Measurements from ENCODE around the gene FIBCD1.

The FIBCD1 gene

DNA sequence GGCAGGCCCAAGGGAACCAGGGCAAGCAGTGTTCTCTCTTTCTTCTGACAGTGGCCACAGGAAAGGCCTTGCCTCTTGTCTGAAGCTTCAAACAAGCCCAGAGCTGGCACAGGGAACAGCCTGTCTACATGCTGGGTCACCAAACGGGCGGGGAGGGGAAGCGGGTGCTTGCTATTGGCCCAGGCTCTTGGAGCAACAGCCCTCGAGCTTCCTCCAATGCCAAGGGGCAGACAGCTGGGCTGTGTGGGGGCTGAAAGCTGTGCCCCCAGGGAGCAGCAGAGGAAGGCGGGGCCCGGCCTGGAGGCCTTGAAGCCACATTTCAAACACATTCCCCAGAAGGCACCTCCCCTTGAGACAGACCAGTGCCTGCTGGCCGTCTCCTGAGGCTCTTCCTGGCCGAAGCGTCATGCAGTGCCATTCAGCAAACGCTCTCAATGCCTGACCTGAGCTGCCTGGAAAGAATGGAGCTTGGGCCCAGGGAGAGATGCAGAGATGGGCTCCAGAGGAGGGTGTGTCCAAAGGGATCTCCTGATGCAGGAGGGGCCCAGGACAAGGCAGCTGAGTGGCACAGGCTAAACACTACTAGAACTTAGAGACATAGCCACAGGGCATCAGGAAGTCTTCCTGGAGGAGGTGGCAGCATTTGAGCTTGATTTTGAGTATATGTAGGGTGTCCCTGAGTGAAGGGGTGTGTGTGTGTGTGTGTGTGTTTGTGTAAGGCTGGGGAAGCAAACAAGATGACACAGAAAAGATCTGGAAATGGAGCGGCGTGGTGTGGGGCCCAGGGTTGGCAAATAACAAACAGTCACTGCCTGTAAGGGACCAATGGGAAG lies 2.5 kb downstream of the FIBCD1 start:
- no peak for DNase-seq (ENCODE audit: low read depth)

DNA sequence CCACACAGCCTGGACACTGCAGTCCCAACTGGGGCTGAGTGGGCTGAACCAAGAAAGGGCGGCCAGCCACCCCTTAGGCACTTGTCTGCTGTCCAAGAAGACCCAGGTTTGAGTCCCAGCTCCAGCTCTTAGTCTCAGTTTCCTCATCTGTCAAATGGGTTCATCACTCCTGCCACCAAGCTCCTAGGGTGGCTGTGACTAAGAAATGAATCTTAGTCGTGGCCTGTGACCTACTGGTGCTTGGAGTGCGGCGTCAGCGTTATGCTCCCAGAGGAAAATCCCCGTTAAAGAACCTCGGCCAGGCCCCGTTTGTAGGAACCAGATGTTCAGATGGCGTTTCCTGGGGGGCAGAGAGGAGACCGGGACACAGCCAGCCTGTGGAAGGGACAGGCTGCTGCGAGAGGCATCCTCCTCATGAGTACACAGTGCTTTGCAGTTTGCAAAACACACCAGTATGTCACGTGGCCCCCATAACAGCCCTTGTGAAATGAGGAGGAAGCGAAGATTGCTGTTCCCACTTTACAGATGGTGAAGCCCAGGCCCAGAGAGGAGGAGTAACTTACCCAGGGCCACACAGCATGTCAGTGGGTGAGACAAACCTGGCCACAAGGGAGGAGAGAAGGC lies 3.3 kb downstream of the FIBCD1 start:
- DNase-seq (ENCODE audit: low read depth), result no peak

DNA sequence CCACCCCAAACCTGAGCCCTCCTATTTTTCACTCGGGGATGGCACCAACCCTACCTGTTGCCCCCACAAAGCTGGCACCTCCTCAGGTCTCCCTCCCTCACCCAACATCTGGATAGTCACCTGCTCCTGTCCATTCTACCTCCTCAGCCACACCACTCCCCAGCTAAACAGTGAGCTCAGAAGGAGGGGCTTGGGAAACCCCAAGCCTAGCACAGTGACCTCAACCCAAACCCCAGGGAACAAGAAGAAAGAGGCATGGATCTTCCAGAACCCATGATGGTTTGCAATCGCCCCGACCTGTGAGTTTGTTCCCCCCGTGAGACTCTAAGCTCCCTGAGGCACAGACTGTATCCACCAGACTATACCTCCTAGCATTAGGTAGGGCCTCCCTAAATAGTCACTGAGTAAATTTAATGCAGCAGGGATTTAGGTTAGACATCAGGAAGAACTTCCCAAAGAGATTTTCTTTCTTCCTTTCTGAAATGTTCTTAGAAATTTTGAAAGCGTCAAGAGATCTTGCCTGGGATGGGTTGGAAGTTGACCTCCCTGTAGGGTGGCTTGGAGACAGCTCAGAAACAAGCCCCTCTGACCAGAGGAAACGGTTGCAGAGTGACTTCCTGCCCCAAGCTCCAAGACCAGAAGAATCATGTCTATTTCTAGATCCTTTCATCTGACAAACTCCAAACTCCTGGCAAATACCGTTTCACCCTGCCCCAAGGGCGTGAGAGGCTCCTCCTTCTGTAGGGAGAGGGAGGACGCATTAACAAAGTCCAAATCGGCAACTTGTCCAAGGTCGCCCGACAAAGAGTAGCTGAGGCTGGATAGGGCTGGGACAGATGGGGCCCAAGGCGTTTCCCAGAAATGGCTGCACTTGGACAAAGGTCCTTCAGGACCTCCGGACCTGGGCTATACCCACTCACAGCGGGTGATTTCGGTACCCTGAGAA lies 4.1 kb downstream of the FIBCD1 start:
- DNase-seq (ENCODE audit: low read depth), result no peak

DNA sequence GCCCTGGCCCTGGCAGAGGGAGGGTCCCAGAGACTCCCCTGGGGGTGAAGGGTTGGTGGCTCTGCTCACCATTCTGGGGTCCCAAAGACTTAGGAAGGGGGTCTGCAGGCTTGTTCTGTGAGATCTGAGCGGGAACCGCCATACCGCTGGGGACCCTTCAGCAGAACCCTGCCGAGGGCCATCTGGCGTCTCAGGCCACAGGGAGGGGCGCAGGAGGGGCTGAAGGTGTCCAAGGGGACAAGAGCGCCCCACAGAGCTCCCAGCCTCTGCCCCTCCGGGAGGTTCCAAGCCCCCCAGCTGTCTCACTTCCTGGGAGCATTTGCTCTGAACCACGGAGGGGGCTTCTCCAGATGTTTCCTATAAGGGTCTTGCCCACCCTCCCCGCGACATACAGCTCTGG lies 4.8 kb downstream of the FIBCD1 start:
- DNase-seq (ENCODE audit: low read depth), result no peak

DNA sequence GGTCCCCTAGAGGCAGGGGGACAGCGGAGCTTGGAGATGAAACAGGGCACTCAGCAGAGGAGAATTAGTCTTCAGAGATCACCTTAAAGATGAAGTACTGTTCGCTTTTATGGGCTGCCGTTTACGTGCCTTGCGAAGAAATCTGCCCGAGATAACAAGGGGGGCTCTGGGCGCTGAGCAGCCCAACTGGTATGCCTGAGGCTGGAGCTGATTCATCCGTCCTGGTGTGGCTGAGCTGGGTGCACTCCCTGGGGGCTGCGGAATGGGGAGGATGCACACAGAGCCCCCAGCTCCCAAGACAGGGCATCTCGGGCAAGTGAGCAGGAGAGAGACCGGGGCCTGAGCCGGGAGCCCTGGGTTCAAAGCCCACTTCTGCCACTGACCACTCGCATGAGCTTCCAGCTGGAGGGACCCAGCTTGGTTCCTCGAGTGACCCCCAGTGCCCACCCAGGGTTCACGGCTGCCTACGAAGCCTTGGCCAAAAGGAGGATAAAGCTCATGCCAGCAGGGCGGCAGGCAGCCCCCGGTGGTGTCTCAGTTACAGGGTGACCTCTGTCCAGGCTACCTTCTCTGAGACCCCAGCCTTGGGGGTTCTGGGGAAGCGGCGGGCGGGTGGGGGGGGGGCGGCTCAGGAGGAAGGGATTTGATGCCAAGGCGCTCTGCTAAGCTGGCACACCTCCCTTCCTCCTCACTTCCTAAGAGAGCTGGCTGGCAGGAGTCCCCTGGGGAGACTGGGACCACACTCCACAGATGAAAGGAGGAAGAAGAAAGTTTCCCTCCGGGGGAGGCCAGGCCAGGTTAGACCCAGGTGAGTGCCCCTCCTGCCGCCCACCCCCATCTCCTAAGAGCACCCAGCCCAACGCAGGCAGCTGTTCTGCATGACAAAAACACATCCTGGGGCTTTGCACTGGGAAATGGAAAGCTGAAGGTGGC lies 5.7 kb downstream of the FIBCD1 start:
- no peak for DNase-seq (ENCODE audit: low read depth)

DNA sequence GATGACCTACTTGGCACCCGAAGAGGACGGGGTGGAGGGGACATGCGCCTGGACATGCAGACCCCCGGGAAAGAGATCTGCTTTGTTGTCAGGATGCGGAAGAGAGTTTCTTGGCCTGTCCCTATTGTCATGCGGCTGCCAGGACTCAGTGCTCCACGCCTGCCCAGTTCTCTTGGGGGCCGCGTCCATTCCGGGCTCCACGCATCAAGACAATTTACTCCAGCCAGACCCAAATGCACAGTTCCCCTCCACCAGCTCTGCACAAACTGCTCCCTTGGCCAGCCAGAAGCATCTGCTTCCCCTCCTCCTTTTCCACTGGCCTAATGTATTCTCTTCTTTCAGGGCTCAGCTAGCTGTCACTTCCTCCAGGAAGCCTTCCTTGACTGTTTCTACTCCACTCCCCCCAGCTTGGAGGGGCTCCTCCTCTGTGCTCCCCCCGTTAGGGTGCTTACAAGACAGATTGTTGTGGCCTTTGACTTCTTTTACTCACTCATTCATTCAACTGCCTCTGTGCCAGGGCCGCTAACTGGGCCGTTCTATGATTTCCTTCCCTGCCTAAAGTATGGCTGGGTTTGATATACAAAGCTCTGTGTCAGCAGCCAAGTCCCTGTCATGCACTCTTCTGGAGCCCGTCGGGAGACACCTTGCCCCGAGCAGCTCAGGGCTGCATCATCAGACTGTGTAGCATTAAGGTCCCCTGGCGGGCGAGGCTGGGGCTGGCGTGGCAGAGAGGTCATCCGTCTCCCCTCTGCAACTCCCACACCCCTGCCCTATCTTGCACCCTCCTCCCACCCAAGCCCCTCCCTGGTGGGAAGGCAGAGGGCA lies 6.6 kb downstream of the FIBCD1 start:
- DNase-seq (ENCODE audit: low read depth), result no peak

DNA sequence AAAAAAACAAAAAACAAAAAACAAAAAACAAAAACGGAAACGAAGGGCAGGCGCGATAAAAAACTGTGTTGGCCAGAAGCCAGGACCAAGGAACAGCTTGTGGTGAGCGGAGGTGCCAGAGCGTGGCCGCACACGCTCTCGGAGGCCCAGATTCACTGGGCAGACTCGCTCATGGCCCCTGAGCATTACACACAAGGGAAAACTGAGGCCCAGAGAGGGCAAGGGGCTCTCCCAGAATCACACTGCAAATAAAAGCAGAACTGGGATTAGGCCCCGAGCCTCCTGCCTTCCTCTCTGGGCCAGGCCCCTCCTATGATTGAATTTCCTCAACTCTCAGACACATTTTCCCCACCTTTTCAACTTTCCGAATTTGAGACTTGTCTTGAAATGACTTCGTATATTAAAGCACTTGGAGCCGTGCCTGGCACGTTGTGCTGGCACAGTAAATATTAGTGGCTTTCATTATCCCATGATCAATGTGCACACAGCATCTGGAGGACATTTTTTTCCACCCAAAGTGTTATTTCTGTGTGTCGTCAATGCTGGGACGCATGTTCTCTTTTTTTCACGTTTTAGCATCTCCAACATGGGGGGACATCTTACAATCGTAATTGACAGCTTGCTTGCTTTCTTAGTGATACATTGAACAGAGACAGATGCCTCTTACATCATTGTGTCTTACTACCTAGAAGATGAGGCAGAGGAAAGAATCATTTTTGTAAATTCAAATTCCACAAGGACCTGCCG lies 7.4 kb downstream of the FIBCD1 start:
- DNase-seq (ENCODE audit: low read depth), result no peak

DNA sequence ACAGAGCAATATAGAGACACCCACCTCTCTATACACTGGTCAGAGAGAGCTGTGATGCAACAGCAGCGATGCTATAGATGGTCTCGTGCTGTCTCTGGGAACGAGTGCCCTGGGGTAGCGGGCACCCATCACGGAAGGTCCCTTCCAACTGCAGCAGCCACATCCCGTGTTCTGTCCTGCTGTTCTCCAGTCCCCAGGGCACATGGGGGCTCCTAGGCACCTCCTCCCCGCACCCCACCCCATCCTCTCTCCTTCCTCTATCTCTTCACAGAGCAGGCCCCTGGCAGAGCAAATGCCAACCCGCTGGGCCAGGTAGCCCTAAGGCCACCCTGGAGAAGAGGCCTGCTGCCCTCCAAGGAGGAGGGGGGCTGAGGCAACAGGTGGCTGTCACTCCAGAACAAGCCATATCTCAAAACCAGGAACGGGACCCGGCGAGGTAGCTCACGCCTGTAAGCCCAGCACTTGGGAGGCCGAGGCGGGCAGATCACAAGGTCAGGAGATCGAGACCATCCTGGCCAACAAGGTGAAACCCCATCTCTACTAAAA lies 8.2 kb downstream of the FIBCD1 start:
- no peak for DNase-seq (ENCODE audit: low read depth)

DNA sequence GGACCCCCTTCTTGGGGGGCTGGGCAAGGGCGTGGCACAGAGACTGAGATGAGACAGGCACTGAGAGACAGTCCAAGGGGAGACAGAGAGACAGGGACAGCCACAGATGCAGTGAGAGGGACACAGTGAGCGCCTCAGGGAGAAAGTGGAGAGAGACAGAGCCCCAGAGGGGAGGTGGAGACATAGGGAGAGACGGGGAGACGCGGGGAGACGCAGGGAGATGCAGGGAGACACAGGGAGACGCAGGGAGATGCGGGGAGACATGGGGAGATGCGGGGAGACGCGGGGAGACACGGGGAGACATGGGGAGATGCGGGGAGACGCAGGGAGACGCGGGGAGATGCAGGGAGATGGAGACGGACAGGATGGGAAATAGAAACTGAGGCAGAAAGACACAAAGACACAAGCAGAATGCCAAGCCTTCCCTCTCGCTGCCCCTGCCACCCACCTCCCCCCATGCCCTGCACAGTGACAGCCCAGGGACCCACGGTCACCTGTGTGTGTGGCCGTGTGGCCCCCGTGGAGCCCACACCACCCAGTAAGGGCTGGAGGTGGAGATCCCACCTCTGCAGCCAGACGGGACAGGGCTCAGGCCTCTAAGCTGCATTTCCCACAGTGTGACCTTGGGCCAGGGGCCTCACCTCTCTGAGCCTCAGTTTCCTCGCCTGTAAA lies 8.8 kb downstream of the FIBCD1 start:
- DNase-seq (ENCODE audit: low read depth), result no peak

DNA sequence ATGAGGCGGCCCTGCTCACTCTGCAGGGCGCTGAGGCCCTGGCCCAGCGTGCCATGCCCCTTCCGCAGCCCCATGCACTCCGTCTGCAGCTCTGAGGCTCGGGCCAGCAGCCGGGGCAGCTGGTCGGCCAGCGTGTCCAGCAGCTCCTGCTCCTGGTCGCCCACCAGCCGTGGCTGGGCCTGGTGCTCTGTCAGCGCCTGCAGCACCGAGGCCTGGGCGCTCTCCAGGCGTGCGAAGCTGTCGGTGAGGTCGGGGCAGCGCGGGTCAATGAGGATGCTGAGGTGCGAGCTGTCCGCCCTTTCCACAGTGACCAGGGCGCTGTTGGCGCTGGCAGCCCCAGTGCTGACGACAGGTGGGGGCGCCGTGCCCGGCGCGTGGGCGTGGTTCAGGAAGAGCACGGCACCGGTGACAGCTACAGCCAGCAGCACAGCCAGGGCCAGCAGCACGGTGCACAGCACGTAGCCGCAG lies 9.4 kb downstream of the FIBCD1 start:
- no peak for DNase-seq (ENCODE audit: low read depth)

DNA sequence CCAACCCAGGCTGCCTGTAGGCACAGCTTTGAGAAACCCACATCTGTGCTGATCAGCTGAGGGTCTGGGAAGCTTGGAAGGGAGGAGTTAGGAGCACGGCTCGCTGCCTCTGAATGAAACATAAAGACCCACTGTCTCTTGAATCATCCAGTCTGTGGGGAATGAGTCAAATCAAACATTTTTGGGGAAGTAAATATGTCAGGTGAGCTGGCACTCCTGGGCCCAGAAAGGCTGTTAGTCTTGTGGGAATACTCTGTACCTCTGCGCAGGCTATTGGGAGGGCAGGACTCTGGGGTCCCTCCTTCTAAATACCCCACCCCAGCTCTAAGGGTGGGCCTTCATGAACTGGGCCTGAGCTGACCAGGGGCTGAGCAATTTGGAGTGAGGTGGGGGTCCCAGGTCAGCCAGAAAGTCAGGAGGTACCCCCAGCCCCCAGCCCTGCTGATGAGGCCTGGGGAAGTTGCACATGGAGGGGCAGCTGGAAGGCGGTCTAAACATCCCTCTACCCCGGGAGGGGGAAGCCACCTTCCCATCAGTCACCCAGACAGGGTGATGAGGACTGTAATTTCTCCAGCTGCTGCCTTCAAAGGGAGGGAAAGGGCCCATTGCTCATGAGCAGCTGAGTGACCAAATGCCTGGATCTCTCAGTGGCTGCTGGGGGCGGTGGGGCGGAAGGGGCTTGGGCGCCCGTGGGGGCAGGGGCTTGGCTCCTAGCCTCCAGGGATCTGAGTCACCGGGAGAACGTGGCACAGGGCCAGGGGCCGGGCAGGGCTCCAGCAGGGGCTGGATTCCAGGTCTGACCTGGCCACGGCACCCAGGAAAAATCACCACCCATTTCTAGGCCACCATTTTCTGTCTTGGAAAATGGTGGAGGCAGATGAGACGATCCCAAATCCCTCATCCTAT lies 10.8 kb downstream of the FIBCD1 start:
- no peak for DNase-seq (ENCODE audit: low read depth)

DNA sequence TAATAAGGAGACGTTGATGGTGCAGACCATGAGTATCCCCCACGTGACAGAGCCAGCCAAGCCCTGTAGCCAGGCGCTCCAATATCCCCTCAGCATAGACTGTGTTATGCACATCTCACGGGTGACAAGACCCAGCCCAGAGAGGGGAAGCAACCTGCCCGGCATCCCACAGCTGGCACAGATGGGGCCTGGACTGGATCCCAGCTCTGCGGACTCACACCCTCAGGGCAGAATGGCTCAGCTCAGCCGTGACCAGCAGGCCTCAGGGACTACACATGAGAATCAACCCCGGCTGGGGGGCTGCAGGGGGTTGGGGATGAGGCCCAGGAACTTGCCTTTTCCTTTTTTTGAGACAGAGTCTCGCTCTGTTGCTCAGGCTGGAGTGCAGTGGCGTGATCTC lies 11.7 kb downstream of the FIBCD1 start:
- DNase-seq (ENCODE audit: low read depth), result no peak

DNA sequence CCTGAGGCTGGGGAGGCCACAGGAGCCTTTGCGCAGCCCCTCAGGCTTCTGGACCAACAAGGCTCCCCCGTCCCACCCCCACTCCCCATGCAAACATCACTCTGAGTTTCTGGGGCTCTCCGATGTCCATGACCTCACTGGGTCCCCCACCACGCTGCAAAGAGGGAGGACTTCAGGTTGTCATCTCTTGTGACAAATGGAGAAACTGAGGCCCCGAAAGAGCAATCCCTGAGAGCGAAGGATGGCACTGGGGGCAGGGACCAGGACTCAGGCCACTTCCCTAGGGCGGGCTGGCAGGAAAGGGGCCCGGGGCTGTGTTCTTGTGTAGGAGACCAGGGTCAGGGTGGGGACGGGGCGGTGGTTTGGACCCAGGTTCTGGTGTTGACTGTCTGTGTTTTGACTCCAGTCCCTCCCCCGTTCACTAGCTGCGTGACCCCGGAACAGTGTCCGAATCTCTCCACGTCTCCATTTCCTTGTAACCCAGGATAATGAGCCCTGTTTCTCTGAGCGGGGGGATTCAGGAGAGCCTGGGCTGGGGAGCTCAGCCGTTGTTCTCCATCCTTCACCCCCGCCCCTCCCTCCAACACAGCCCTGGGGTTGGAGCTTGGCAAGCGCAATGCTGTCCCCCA lies 13.9 kb downstream of the FIBCD1 start:
- no peak for DNase-seq (ENCODE audit: low read depth)

DNA sequence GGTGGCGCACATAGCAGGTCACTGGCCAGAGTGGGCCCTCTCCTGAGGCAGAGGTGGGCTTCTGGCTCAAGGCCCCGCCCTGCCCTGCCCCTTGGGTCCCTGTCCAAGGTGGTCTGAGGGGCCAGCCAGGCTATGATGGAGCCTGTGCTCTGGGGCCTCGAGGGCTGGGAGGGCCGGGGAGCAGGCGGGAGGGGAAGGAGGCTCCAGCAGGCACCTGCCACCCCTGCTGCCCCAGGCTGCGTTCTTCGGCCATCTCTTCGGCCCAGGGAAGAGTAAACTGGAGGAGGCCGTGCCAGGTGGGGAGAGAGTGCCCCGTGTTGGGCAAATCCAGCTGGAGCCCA lies 14.6 kb downstream of the FIBCD1 start:
- DNase-seq (ENCODE audit: low read depth), result no peak

DNA sequence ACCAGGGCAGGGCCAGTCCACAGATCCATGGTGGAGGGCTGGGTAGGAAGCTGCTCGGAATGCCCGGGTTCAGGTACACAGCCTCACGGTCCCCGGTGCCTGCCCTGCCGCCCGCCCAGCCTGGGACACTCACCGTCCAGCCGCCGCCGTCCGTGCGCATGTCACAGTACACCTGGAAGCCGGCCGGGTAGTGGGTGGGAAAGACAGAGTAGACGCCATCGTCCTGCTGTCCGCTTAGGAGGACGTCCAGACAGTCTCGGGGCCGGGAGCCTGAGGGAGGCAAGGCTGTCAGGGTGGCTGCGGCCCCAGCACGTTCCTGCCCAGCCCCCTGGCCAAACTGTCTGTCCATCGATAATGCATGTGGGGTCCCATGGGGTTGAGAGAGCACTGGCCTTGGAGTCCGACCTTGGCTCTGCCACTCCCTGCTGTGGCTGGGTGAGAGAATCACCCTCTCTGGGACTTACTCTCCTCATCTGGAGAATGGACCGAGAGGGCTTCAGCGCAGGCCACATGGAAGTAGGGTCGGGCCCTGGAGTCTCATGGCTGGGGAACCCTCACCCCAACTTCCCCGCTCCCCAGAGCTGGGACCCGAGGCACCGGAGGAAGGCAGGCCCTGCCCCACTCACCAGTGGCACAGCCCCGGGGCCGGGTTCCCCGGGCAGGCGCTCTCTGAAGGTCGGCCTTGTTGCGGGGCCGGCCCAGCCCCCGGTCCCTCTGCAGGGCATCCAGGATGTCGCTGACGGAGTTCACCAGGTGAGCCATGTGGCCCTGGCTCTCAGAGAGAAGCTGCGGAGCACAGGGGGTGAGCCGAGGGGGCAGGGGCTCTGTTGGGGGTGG lies 15.2 kb downstream of the FIBCD1 start:
- no peak for DNase-seq (ENCODE audit: low read depth)

DNA sequence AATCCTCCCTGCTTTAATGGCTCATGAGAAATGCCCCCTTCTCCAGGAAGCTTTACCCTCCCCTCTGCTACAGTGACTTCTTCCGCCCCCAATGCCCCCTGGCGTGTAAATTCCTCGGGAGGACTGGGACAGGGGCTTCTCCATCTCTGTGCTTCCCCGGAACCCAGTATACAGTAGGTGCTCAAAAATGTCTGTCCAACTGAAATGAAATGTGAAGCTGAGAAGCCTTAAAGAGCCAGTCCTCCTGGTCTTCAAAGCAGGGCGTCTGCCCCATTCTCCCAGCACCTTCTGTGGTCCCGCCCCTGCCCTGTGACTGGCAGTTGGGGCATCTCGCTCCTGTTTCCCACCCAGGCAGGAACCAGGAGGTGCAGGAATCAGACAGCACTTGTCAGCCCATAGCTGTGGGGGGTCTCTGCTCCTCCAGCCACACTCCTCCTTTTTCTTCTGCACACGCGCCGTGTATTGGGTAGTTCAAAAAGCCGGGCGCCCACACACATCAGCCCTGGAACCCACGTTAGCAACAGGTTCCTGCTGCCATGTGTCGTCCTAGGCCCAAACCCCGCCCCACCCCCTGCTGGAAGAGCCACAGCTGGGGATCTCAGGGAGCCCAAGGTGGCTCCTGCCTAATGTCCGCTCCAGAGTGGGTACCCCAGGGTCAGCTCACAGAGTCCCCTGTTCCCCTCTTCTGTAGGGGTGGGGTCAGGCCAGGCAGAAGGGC lies 16.0 kb downstream of the FIBCD1 start:
- no peak for DNase-seq (ENCODE audit: low read depth)

Data from stimulated activated CD4-positive, alpha-beta T cell treated with anti-CD3 and anti-CD28 coated beads, Interleukin-2, amount 100 ng/mL, for 4 hours (primary cell).